Measurements from ENCODE around the gene SHC3.

GRCh38 chr9:88990729-88991065, 187.9 kb downstream of the SHC3 start:
- TF ChIP-seq POLR2A (IDR thresholded peaks at IDR 0.05) (no peak), CTCF (IDR thresholded peaks at IDR 0.05) (no peak)

Data from esophagus squamous epithelium (tissue), 4 donors.